SKM-1 treated with dmso at 0.1 percent for 144 hours (cell line): Measurements from ENCODE around the gene COL18A1.
"Not testable (repeated sequence)": the region's sequence is repeated elsewhere in the genome, so short reads cannot be mapped to it uniquely, and the experiment has no call there.

ENCODE experiments used
- DNase-seq: peaks from one replicate; lab custom pipeline; 2025; ENCODE audit not compliant: unreplicated experiment; lab: John Stamatoyannopoulos, UW

Gene COL18A1

DNA sequence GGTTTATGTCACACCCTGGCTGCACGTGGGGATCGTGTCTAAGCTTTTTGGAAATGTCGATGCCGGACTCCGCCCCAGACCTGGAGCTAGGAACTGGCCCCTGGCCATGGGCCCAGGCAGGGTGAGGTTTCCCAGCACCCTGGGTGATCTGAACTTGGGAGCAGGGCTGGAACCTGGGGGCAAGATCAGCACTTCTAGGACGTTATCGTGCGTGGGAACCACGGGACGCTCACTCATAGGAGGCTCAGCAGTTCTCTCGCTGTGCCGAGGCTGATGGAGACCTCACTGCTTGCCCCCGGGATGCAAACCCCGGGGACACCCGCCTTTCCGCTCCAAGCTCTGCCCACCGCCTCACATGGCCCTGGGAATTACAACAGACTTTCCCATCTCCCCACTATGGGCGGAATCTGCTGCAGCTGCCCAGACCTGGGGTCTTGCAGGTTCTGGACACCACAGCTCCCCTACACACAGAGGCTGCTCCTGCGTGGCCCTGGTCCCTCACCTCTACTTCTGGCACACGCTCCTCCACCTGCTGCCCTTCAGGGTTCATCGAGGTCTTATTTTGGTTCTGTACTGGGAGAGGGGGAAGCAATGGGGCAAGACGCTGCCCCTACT lies 35.9 kb downstream of the COL18A1 start:
- no peak for DNase-seq

GRCh38 chr21:45441431-45442255 lies 36.7 kb downstream of the COL18A1 start:
- no peak for DNase-seq

- DNase-seq, result no peak
Measured at GRCh38 chr21:45442276-45442675, 37.3 kb downstream of the COL18A1 start.

GRCh38 chr21:45442686-45443594 lies 38.0 kb downstream of the COL18A1 start:
- not testable (repeated sequence) for DNase-seq

DNA sequence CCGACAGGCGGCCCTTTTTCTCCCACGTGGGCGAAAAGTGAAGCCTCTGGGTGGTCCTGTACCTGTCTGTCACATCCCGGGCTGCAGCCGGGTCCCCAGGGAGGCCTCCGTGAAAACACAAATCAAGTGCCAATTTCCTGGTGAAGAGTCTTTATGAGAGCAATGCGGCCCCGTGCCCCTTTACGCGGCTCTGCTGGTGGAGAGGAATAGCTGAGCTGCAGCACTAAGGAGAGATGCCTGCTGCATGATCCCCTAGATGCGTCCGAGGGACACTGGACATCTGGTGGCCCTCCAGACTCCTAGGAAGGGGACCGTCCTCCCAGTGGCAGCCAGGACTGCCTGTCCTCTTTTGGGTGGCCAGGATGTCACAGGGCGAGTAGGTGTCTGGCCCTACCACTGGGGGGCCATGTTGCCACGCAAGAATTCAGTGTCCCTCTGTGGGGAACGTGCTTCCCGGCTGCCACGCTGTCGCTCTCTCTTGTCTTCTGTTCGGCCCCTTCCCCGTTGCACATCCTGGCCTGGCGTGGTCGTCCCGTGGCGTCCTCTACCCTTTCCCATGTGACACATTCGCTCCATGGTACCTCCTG lies 38.7 kb downstream of the COL18A1 start:
- no peak for DNase-seq

- DNase-seq, result no peak
Measured at GRCh38 chr21:45444385-45444784, 39.4 kb downstream of the COL18A1 start.

GRCh38 chr21:45445369-45445768 lies 40.4 kb downstream of the COL18A1 start:
- no peak for DNase-seq

DNA sequence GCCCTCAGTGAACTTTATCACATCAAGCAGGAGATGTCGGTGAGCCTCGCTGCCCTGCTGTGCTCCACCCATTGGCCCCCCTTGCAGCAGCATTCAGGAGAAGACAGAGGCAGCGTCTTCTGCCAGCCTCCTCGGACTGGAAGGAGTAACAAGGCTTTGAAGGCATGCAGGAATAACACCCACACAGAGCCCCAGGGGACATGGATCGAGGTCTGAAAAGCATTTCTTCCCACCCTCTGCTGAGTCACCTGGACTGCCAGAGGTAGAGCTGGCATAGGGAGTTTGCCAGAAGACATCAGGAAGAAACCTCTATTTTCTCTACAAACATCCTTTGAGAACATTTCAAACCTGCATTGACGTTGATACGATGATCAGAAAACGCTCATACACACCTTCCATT lies 42.9 kb downstream of the COL18A1 start:
- DNase-seq, result no peak

DNA sequence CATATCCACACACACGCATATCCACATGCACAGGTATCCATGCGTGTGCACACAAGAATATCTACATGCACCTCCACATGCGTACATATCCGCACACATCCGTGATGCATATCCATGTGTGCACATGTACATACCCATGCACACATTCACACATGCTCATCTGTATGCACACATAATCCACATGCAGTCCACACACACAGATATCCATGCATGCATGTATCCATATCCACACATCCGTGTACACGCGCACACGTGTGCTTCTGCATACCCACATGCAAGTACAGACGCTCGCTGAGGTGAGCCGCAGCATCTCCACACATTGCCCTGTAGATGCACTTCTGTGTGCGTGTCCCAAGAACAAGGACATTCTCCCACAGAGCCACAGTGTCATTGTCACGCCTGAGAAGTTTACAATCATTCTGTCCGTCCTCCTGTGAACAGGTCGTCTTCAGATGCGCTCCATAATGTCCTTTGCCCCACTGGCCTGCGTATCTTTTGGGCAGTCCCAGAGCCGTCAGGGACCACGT lies 43.4 kb downstream of the COL18A1 start:
- no peak for DNase-seq

- DNase-seq, result no peak
Measured at GRCh38 chr21:45448810-45449657, 44.1 kb downstream of the COL18A1 start.

DNA sequence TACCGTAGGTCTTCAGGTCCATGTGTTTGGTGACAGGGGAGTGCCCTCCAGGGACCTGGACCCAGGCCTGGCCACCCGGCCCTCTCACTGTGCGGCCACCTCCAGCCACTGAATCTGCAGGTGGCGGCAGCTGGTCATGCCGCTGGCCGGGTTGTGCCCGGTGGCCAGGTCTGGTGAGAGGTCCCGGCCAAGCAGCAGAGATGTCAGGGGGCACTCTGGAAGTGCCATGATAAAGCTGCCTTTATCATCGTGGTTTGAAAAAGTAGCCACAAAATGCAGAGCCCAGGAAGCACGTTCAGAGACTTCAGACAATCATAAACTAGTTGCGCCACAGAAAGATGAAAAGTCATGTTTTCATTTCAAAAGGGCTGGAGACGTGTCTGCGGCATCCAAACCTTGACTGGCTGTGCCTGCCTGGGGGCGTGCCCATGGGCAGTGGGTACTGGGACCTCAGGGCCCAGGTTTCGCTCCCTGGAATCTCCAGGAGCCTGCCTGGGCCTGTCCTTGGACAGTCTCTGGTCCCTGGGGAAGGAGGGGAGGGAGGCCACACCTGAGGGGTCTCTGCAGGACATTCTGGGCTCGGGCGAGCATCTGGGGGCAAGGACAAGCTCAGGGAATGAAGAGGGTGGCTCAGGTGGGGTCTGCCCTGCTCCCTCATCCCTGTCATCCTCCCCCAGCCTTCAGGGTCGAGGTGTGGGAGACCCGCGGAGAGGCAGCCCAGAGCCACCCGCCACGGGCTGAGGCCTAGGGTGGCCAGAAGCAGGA lies 44.9 kb downstream of the COL18A1 start:
- DNase-seq, result no peak

DNA sequence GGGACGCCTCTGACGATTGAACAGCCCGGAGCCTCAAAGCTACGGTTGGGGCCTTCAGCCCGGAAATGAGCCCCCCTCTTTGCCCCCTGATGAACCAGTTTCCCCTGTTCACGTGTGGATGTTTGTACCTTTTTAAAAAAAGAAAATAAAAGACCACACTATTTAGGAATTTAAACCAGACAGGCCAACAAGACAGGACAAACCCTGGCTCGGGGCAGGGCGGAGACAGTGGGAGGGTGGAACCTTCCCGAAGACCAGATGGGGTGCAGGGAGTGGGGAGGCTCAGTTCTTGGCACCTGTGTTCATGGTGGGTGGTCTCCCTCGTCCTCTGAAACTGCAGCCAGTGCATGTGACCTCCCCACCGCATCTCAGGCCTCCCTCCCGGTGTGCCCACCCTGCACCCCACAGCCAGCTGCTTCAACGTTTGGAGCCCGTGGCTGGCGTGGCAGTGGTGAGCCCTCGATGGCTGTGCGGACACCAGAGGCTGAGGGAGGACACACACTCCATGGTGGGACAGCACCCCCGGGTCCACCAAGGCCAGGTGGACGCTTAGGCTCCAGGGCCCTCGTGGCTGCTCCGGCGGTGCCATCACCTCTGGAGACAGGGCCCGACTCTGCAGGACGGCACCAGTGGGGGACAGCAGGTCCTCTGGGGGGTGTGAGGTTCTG lies 45.6 kb downstream of the COL18A1 start:
- DNase-seq, result no peak

GRCh38 chr21:45451091-45451740 lies 46.3 kb downstream of the COL18A1 start:
- DNase-seq, result no peak

- DNase-seq, result no peak
Measured at GRCh38 chr21:45451771-45452182, 46.8 kb downstream of the COL18A1 start.

DNA sequence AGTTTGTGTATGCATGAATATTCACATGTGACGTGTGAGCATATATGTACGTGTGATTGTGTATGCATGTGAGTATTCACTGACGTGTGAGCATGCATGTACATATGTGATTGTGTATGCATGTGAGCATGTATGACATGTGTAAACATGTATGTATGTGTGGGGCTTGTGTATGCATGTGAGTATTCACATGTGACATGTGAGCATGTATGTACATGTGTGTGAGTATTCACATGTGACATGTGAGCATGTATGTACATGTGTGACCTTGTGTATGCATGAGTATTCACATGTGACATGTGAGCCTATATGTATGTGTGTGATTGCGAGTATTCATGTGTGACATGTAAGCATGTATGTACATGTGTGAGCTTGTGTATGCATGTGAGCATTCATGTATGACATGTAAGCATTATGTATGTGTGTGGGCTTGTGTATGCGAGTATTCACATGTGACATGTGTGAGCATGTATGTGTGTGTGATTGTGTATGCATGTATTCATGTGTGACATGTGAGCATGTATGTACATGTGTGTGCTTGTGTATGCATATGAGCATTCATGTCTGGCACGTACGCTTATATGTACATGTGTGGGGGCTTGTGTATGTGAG lies 47.8 kb downstream of the COL18A1 start:
- DNase-seq, result no peak

GRCh38 chr21:45453308-45453950 lies 48.5 kb downstream of the COL18A1 start:
- no peak for DNase-seq
